Transverse colon (tissue), 4 donors: ENCODE data around the gene SRRM4. TPM values are rescaled to one million over a fixed set of nuclear protein-coding genes. Genes with fewer than 3 reads are reported as not detected.

Experiments
- DNase-seq: peaks from one replicate; pipeline ENCODE4 v3.0.0-alpha.2; 2019
- H3K27ac ChIP-seq, 4 donors: fragments of 200-600 bp; sonication (generic); 2 replicates each; pipeline ENCODE4 v1.5.1; 2016 to 2018; ENCODE audit warnings: inconsistent platforms in 4 of 4
- H3K27me3 ChIP-seq: fragments of 200-600 bp; sonication (generic); 2 replicates; pipeline ENCODE4 v1.5.1; 2017; ENCODE audit warnings: inconsistent platforms
- H3K36me3 ChIP-seq, 4 donors: fragments of 200-600 bp; sonication (generic); 2 replicates each; pipeline ENCODE4 v1.5.1; 2017 to 2019; ENCODE audit warnings: inconsistent platforms in 4 of 4
- H3K4me1 ChIP-seq, 4 donors: fragments of 200-600 bp; sonication (generic); 2 replicates each; pipeline ENCODE4 v1.5.1; 2017 to 2020; ENCODE audit warnings: inconsistent platforms in 4 of 4
- H3K4me3 ChIP-seq, 4 donors: fragments of 200-600 bp; sonication (generic); 1 replicate in 1 of 4; 2 replicates in 3 of 4; pipeline versions ENCODE4 v1.5.1 to v1.6.1; 2017 to 2019; ENCODE audit warnings: inconsistent platforms in 4 of 4
- H3K9me3 ChIP-seq, 2 donors: fragments of 200-600 bp; sonication (generic); 2 replicates each; pipeline ENCODE4 v1.5.1; 2017 to 2019; ENCODE audit warnings: inconsistent platforms in 2 of 2
- EP300 ChIP-seq: sonication (generic); formaldehyde crosslinking; IDR thresholded peaks from one replicate; pipeline ENCODE4 v1.6.1; 2017; ENCODE audit warnings: antibody characterized with exemption, low read depth
- POLR2A ChIP-seq: fragments of 450-650 bp; IDR thresholded peaks from one replicate; pipeline ENCODE4 v1.6.1; 2016; ENCODE audit warnings: antibody characterized with exemption, mild to moderate bottlenecking, moderate library complexity
- POLR2AphosphoS5 ChIP-seq, 3 donors: sonication (generic); formaldehyde crosslinking; IDR thresholded peaks; one replicate each; pipeline ENCODE4 v1.6.1; 2016; ENCODE audit warnings: antibody characterized with exemption in 3 of 3
- WGBS, 2 donors: methylation state at CpG; one replicate each; pipeline ENCODE4 v1.1.5; 2018; ENCODE audit warnings: low coverage in 1 of 2; 5-methylcytosine and 5-hydroxymethylcytosine counted together
- in situ Hi-C, 4 donors: fragments of 200-750 bp; cut with MboI; loops; one replicate each; pipeline versions ENCODE4 v1.15.0 to v1.15.1; 2017; ENCODE audit warnings: low sequenced_read_pairs in 3 of 4, low pct_ligation_motif_present in 1 of 4, low pct_unique_long_range_greater_than_20kb in 1 of 4
- intact Hi-C: fragments of 100-400 bp; cut with DNase I; formaldehyde crosslinking; loops from one replicate; pipeline ENCODE4 v1.15.1; 2023; ENCODE audit warnings: low total_unique reads
- total RNA-seq, 4 donors: library from RNA; depleted of rRNA; stranded (reverse); fragments of >200 nt; gene quantifications; one replicate each; pipeline ENCODE4 v1.1.0, GENCODE V29; 2016
- TF ChIP-seq, protein P1 (sequence below), 5 experiments: fragments of 200-600 bp in 3 of 5; fragments of 450-650 bp in 2 of 5; sonication (generic) in 3 of 5; IDR thresholded peaks; 1 replicate in 2 of 5; 2 replicates in 3 of 5; pipeline ENCODE4 v1.5.1; 2016 to 2017; ENCODE audit warnings: antibody characterized with exemption in 5 of 5, inconsistent platforms in 3 of 5, mild to moderate bottlenecking in 2 of 5, moderate library complexity in 1 of 5

The SRRM4 gene
- total RNA-seq, 4 donors from 2014 or later: 0.14 TPM; not detected in 3

DNA sequence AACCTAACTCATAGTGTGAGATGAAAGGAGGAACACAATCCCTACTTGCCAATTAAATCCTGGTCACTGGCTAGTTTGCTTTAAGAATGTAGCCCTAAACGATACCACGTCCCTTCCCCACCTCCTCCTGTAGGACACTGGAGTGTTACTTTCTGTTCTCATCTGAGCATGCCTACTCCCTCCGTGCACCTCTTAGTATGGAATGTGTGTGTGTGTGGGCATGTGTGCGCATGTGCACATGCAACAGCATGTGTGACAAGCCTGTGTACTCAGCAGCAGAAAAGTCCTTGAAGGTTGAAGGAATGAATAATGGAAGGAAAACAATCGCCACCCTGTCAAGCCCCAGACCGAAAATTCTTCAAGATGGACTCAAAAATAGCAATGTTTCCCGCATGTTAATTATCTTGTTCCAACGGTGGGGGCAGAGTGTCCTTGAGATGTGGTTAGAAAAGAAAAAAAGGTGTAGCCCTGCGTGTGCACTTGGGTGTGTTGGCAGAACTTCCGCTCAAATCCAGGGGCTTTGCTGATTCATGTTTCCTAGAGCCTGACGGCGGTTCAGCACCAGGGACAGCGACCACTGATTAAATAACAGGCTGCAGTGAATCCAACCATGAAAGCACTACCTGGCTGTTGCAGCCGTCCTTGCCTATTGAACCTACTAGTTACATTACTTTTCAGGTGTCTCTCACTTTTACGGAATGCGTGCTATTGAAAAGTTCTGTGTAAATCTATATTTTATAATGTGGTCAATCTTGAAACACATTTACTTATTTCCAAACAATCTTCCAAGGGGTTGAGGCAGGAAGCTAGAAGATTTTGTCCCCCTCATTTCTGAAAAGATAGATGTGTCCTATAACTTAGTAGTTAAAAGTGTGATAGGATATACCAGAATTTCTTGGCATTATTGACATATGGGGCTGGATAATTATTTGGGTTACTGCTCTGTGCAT lies 79.8 kb downstream of the SRRM4 start:
- WGBS, 2 donors: 31 to 39% methylated on average over 14 to 16 of the region's 16 CpGs
- DNase-seq: peak; percentile 11
- TF ChIP-seq EP300 (no peak), POLR2A (no peak), POLR2AphosphoS5 (IDR thresholded peaks at IDR 0.05) (no peak)
- TF ChIP-seq, protein P1, sequence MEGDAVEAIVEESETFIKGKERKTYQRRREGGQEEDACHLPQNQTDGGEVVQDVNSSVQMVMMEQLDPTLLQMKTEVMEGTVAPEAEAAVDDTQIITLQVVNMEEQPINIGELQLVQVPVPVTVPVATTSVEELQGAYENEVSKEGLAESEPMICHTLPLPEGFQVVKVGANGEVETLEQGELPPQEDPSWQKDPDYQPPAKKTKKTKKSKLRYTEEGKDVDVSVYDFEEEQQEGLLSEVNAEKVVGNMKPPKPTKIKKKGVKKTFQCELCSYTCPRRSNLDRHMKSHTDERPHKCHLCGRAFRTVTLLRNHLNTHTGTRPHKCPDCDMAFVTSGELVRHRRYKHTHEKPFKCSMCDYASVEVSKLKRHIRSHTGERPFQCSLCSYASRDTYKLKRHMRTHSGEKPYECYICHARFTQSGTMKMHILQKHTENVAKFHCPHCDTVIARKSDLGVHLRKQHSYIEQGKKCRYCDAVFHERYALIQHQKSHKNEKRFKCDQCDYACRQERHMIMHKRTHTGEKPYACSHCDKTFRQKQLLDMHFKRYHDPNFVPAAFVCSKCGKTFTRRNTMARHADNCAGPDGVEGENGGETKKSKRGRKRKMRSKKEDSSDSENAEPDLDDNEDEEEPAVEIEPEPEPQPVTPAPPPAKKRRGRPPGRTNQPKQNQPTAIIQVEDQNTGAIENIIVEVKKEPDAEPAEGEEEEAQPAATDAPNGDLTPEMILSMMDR (IDR thresholded peaks at IDR 0.05): no peak

DNA sequence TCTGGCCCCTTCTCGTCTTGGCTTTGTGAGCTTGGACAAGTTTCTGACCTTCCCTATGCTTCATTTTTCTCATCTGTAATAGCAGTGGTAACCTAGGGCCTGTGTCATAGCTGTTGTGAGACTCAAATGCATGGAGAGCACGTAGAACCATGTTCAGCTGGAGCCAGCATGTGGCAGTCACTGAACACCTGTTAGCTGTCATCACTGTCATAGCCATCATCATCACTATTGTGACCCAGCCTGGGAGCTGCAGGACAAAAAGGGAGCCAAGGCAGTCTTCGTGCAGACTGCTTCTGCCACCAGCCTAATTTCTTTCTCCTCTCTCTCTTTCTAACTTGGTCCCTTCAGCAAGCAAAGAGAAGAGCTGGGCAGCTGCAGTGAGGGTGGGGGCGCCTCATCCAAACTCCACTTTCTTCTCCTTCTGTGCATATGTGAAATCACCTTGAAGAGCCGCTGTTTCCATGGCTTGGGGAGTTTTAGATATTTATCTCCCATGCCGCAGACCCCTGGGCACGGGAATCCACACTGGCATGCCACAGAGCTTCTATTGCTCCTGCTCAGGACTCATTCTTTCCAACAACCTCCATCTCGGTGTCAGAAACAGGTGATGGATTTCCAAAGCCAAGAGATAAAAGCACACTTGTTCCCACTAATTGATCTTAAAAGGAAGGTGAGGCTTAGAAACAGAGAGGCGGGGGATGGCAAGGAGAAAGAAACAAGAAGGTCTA lies 87.0 kb downstream of the SRRM4 start:
- no peak for TF ChIP-seq POLR2A
- TF ChIP-seq POLR2AphosphoS5 (IDR thresholded peaks at IDR 0.05): no peak
- TF ChIP-seq, protein P1 (IDR thresholded peaks at IDR 0.05): no peak
- no peak for TF ChIP-seq EP300

More for the DNA sequence above, 79.8 kb downstream of the SRRM4 start:
- Histone ChIP-seq H3K36me3 (no peaks in the 10 kb centered on the region), H3K4me3 (no peak overlapping the region), H3K4me1 (no peaks in the 10 kb centered on the region), H3K9me3 (no peaks in the 10 kb centered on the region), H3K27me3 (no peaks in the 10 kb centered on the region), H3K27ac (no peak overlapping the region)
- intact Hi-C loops: no loop called here
- in situ Hi-C loops: no loop called here

DNA sequence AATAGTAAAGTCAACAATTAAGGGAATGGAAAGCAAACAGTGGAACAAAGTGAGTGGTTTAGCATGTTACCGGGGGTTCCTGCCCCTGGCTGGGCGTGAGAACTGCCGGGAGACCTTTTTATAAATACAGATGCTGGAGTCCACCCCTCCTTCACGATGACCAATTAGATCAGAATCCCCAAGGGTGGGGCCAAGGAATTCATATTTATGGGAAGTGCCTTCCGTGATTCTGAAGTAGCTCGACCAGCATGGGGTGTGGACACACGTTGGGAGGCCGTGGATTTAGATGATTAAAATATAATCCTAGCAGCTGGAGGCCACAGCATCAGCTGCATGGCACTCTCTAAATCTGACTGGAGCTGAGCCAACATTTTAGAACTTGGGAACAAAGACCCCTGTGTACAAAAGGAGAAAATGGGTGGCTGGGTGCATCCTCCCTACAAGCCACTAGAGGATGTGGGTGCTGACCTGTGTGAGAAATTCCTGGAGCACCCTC lies 87.9 kb downstream of the SRRM4 start:
- no peaks in the 10 kb centered on the region for H3K27me3 ChIP-seq
- no peak overlapping the region for H3K27ac ChIP-seq
- 10 to 22% methylated on average over 2 to 8 of the region's 8 CpGs for WGBS, 2 donors
- no peaks in the 10 kb centered on the region for H3K4me1 ChIP-seq
- H3K9me3 ChIP-seq: no peaks in the 10 kb centered on the region
- TF ChIP-seq POLR2AphosphoS5 (IDR thresholded peaks at IDR 0.05) (no peak), POLR2A (no peak), EP300 (no peak)
- TF ChIP-seq, protein P1 (IDR thresholded peaks at IDR 0.05): no peak
- in situ Hi-C loops: no loop called here
- H3K36me3 ChIP-seq: no peaks in the 10 kb centered on the region
- DNase-seq: no peak
- intact Hi-C loops: no loop called here
- H3K4me3 ChIP-seq: no peak overlapping the region

More for the DNA sequence above, 87.0 kb downstream of the SRRM4 start:
- no peak for DNase-seq
- intact Hi-C loops (no loop called here), in situ Hi-C loops (no loop called here)
- no peak overlapping the region for H3K27ac ChIP-seq
- H3K4me1 ChIP-seq: no peaks in the 10 kb centered on the region
- H3K9me3 ChIP-seq: no peaks in the 10 kb centered on the region
- no peaks in the 10 kb centered on the region for H3K36me3 ChIP-seq
- 66 to 68% methylated on average over 4 to 9 of the region's 9 CpGs for WGBS, 2 donors
- no peak overlapping the region for H3K4me3 ChIP-seq
- no peaks in the 10 kb centered on the region for H3K27me3 ChIP-seq

DNA sequence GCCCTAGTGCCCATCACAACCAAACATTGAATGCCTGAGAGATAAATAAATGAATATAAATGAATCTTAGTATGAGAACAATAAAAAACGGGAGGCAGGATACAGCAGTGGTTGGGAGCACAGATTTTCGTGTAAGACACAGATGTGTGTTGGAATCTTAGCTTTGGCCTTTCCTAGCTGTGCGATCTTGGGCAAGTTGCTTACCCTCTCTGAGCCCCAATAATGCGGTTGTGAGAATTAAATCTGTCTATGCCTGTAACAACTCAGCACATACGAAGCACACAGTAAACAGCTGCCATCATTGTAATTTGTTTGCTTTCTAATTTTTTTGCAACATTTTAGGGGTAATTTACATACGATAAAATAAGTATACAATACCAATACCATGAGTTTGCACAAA lies 89.8 kb downstream of the SRRM4 start:
- Histone ChIP-seq H3K9me3 (no peaks in the 10 kb centered on the region), H3K4me3 (no peak overlapping the region), H3K36me3 (no peaks in the 10 kb centered on the region), H3K27me3 (no peaks in the 10 kb centered on the region), H3K27ac (no peak overlapping the region), H3K4me1 (no peaks in the 10 kb centered on the region)
- in situ Hi-C loops: no loop called here
- TF ChIP-seq EP300 (no peak), POLR2A (no peak), POLR2AphosphoS5 (IDR thresholded peaks at IDR 0.05) (no peak)
- TF ChIP-seq, protein P1 (IDR thresholded peaks at IDR 0.05): no peak
- no peak for DNase-seq
- intact Hi-C loops: no loop called here
- WGBS, 2 donors: 75 to 81% methylated on average over 6 of the region's 6 CpGs
